AG04450 (cell line): ENCODE data around the gene C10orf143. TPM values are rescaled to one million over a fixed set of nuclear protein-coding genes. Genes with fewer than 3 reads are reported as not detected.

Experiments
- CTCF ChIA-PET: fragments of 300-600, 350-600 bp; formaldehyde crosslinking; extraction: SDS; loops from one replicate; lab custom pipeline; 2022; ENCODE audit warnings: antibody characterized with exemption, inconsistent platforms; lab: Charles Lee
- POLR2A ChIA-PET: fragments of 350-600 bp; formaldehyde crosslinking; extraction: SDS; loops from one replicate; lab custom pipeline; 2021; ENCODE audit warnings: antibody characterized with exemption, inconsistent platforms; lab: Yijun Ruan, JAX
- DNase-seq: peaks from one replicate; pipeline ENCODE4 v3.0.0-alpha.2; 2011; ENCODE audit warnings: low read depth, low spot score
- H3K27ac ChIP-seq: one replicate; pipeline ENCODE4 v1.5.1; 2012; ENCODE audit warnings: low read depth, low read length, control low read depth
- H3K27me3 ChIP-seq: one replicate; pipeline ENCODE4 v1.6.0; 2012; ENCODE audit warnings: low read length; ENCODE audit not compliant: control insufficient read depth, insufficient read depth
- H3K4me3 ChIP-seq: 2 replicates; pipeline ENCODE4 v1.5.1; 2011; ENCODE audit warnings: mild to moderate bottlenecking, low read depth, low read length, control low read depth
- H3K9me3 ChIP-seq: 2 replicates; pipeline ENCODE4 v1.5.1; 2012; ENCODE audit warnings: low read length; ENCODE audit not compliant: control insufficient read depth, insufficient read depth
- CTCF ChIP-seq: IDR thresholded peaks from 2 replicates; pipeline ENCODE4 v1.5.1; 2011; ENCODE audit warnings: low read depth, low read length, control low read depth, inconsistent platforms
- polyA plus RNA-seq: library from polyadenylated mRNA; depleted of rRNA; stranded (reverse); fragments of >200 nt; gene quantifications from 2 replicates; pipeline ENCODE4 v1.2.3, GENCODE V29; 2011

C10orf143 gene
- polyA plus RNA-seq, 1 experiment: 1.9 TPM

GRCh38 chr10:130023454-130024230, 87.0 kb downstream of the C10orf143 start:
- CTCF ChIA-PET: no interaction called here
- no peak for TF ChIP-seq CTCF
- no peak for DNase-seq
- POLR2A ChIA-PET: no interaction called here
- Histone ChIP-seq H3K27me3 (no peaks in the 10 kb centered on the region), H3K27ac (no peak overlapping the region), H3K9me3 (peaks cover 49% of the 10 kb centered on the region), H3K4me3 (no peak overlapping the region)

GRCh38 chr10:130022511-130023299, 87.9 kb downstream of the C10orf143 start:
- DNase-seq: peak; percentile 11
- Histone ChIP-seq H3K9me3 (peaks cover 42% of the 10 kb centered on the region), H3K27me3 (no peaks in the 10 kb centered on the region), H3K27ac (peak overlapping the region; percentile 52), H3K4me3 (no peak overlapping the region)
- ChIA-PET POLR2A (no interaction called here), CTCF (no interaction called here)
- no peak for TF ChIP-seq CTCF

GRCh38 chr10:130022086-130022485, 88.5 kb downstream of the C10orf143 start:
- TF ChIP-seq CTCF: no peak
- ChIA-PET POLR2A (no interaction called here), CTCF (interaction anchor here (0.6 to 1.3 kb wide), 2 partner anchors 42 to 88 kb away, joined by 3 to 5 read pairs; no protein-coding TSS in a partner anchor)
- no peak overlapping the region for H3K27ac ChIP-seq
- no peak for DNase-seq
- no peaks in the 10 kb centered on the region for H3K27me3 ChIP-seq
- peaks cover 40% of the 10 kb centered on the region for H3K9me3 ChIP-seq
- H3K4me3 ChIP-seq: no peak overlapping the region

GRCh38 chr10:130021383-130021950, 89.2 kb downstream of the C10orf143 start:
- Histone ChIP-seq H3K27me3 (no peaks in the 10 kb centered on the region), H3K9me3 (peaks cover 38% of the 10 kb centered on the region), H3K27ac (peak overlapping the region; percentile 47), H3K4me3 (no peak overlapping the region)
- DNase-seq: peak; percentile 23
- TF ChIP-seq CTCF: no peak
- ChIA-PET CTCF (interaction anchor here (0.6 to 1.3 kb wide), 2 partner anchors 41 to 88 kb away, joined by 3 to 5 read pairs; no protein-coding TSS in a partner anchor), POLR2A (no interaction called here)
